Astrocyte of the spinal cord (primary cell): Measurements from ENCODE around the gene LCNL1.

ENCODE experiments used
- DNase-seq: peaks from one replicate; pipeline ENCODE4 v3.0.0; 2011; ENCODE audit warnings: low read depth, low spot score
- H3K4me3 ChIP-seq: 2 replicates; pipeline ENCODE4 v1.5.1; 2011; ENCODE audit warnings: low read depth, mild to moderate bottlenecking, low read length, moderate library complexity
- CTCF ChIP-seq: IDR thresholded peaks from 2 replicates; pipeline ENCODE4 v1.5.1; 2012; ENCODE audit warnings: low read depth, mild to moderate bottlenecking, low read length, inconsistent platforms
- in situ Hi-C: cut with HindIII; loops from 2 replicates; pipeline ENCODE4 v1.10.0; 2017; ENCODE audit warnings: low sequenced_read_pairs

The LCNL1 gene

GRCh38 chr9:137023157-137023556, 40.4 kb downstream of the LCNL1 start:
- in situ Hi-C loops, result no loop called here
- no peak for TF ChIP-seq CTCF
- H3K4me3 ChIP-seq, result no peak overlapping the region
- no peak for DNase-seq

- in situ Hi-C loops, result no loop called here
- H3K4me3 ChIP-seq, result no peak overlapping the region
- no peak for DNase-seq
- TF ChIP-seq CTCF, result no peak
Observed at GRCh38 chr9:137023583-137023991, 40.8 kb downstream of the LCNL1 start.

DNA sequence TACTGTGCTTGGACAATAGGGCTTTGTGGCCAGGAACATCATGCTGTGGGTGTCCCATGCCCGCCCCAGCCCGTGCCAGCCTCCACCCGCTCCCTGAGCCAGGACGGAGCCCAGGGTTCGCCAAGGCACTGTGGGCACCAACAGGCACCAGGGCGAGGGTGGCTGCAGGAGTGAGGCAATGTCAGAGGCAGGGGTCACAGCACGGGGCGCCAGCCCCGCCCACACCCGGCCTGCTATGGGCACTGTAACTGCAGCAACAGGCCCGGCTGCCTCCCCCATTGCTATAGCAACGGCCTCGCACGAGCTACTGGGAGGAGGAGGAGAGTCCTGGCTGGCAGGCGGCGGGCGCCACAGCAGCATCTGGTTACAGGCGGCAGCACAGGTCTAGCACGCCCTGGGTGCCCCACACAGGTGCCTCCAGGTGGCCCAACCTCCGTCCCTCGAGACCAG, 42.7 kb downstream of the LCNL1 start:
- in situ Hi-C loops, result loop anchor here (25.0 kb wide), 1 partner anchor 88 kb away; the partner anchor contains the start of genes C8G and FBXW5
- DNase-seq, result no peak
- TF ChIP-seq CTCF, result no peak
- no peak overlapping the region for H3K4me3 ChIP-seq

DNA sequence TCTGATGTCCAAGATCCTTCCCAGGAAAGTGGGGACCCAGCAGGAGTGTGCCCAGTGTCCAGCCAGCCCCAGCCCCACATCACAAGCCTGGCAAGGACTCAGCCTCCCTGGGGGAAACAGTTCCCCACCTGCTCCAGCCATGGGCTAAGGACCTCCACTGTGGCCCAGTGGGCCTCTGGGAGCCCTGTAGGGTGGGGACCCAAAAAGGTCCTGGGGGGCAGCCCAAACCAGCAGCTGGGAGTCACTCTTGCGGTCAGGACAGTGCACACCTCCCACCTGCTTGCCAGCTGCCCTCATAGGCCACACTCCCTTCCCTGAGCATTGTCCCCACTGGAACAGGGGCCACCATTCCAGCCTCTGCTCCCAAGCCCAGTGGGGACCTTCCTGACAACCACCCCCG, 43.6 kb downstream of the LCNL1 start:
- DNase-seq, result no peak
- TF ChIP-seq CTCF, result no peak
- in situ Hi-C loops, result loop anchor here (25.0 kb wide), 1 partner anchor 89 kb away; the partner anchor contains the start of genes C8G and FBXW5
- no peak overlapping the region for H3K4me3 ChIP-seq

GRCh38 chr9:137026828-137027227, 44.0 kb downstream of the LCNL1 start:
- no peak overlapping the region for H3K4me3 ChIP-seq
- DNase-seq, result no peak
- in situ Hi-C loops, result loop anchor here (25.0 kb wide), 1 partner anchor 90 kb away; the partner anchor contains the start of genes C8G and FBXW5
- TF ChIP-seq CTCF, result no peak

DNA sequence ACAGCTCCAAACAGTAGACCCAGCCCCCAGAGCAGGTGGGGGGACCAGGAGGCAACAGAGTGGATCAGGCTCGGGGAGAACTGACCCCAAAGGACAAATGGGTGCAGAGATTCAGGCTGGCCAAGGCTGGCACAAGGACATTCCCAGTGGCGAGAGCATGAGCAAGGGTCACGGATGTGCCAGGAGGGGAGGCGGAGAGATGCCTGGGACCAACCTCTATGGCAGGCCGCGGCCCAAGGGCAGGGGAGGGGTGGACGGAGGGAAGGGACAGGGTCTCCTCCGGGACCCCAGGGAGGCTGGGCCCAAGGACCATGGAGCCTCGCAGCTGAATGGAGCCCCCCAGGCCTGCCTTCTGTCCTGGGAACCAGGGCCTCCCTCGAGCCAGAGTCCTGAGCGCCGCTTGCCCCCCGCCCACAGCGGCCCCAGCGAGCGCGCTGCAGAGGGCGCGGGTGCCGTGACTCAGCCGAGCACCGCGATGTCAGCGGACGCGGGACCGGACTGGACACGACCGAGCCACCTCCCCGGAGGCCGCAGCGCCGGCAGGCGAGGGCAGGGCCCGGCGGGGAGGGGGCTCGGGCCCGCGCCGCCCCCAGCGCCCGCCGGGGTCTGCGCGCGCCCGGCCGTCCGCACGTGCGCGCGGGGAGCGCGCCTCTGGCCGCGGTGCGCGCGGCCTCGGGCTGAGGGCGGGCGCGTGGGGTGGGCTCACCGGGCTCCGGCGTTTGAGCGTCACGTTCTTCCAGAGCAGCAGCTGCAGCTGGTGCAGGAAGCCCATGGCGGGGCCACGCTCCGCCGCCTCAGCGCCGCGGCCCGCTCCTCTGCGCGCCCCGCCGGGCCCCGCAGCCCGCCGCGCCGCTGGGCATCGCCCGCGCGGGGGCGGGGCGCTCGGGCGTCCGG, 44.8 kb downstream of the LCNL1 start, which contains the start of gene ABCA2:
Gene ABCA2 (minus strand): TSS at position 869 of the 894 bp plus-strand sequence. CDS start 97 bp downstream, at position 772.
- DNase-seq, result no peak
- no peak for TF ChIP-seq CTCF
- in situ Hi-C loops, result loop anchor here (25.0 kb wide), 1 partner anchor 90 kb away; the partner anchor contains the start of genes C8G and FBXW5

More for the DNA sequence above, 44.8 kb downstream of the LCNL1 start, which contains the start of gene ABCA2:
- peak within 1 kb of the TSS; percentile 41 for H3K4me3 ChIP-seq
